GM20000 (cell line): ENCODE measurements around the gene JAML.

Experiments used
- DNase-seq: peaks from one replicate; pipeline ENCODE4 v3.0.0; 2012; ENCODE audit warnings: low spot score
- TF ChIP-seq, protein P1 (sequence below): IDR thresholded peaks from 2 replicates; pipeline ENCODE4 v1.5.1; 2012; ENCODE audit warnings: mild to moderate bottlenecking, control low read depth; ENCODE audit errors: extremely low read depth, missing control alignments

The JAML gene

DNA sequence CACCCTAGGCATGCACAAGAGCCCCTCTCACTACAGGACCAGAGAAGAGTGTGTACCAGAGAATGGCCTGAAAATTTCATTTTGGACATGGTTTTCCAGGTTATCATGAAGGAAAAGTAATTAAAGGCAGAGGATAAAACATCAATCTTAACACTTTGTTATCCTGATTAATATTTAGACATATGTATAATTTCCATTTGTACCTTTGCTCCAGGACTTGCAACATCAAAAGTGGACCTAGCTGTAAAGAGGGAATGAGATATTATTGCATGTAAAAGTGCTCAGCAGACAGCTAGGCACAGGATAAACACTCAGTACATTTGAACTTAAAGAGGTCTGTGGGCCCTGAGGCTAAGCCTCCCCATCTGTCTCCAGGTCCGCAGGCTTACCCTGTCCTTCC, 70.2 kb downstream of the JAML start:
- no peak for DNase-seq
- TF ChIP-seq, protein P1, sequence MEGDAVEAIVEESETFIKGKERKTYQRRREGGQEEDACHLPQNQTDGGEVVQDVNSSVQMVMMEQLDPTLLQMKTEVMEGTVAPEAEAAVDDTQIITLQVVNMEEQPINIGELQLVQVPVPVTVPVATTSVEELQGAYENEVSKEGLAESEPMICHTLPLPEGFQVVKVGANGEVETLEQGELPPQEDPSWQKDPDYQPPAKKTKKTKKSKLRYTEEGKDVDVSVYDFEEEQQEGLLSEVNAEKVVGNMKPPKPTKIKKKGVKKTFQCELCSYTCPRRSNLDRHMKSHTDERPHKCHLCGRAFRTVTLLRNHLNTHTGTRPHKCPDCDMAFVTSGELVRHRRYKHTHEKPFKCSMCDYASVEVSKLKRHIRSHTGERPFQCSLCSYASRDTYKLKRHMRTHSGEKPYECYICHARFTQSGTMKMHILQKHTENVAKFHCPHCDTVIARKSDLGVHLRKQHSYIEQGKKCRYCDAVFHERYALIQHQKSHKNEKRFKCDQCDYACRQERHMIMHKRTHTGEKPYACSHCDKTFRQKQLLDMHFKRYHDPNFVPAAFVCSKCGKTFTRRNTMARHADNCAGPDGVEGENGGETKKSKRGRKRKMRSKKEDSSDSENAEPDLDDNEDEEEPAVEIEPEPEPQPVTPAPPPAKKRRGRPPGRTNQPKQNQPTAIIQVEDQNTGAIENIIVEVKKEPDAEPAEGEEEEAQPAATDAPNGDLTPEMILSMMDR, result no peak

DNA sequence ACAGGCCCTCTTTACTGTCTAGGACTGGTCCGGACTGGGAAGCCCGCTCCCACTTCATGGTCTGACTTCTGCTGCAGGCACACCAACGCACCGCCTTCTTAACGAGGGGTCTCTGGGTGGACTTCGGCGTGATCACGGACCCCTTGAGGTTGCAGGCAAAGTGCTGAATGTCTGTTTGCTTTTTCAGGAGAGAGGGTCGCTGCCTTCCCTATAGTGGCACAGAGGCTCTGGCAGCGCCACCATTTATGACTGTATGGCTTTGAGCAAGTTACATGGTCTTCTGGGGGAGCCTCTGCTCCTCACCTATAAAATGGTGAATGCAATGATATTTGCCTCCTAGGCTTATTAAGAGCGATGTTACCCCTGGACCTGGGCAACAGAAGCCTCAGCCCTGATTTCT, 70.8 kb downstream of the JAML start:
- DNase-seq, result no peak
- TF ChIP-seq, protein P1, result no peak

GRCh38 chr11:118153516-118153915, 71.3 kb downstream of the JAML start:
- no peak for DNase-seq
- TF ChIP-seq, protein P1, result no peak

- peak; percentile 53 for DNase-seq
- TF ChIP-seq, protein P1, result no peak
These were observed 72.0 kb downstream of the JAML start, which contains the start of gene SCN4B for GRCh38 chr11:118152552-118153471. TSS of gene SCN4B (minus strand) at chr11:118152823. CDS start at chr11:118152673, 150 bp downstream.

GRCh38 chr11:118152020-118152551, 72.7 kb downstream of the JAML start:
- DNase-seq, result no peak
- TF ChIP-seq, protein P1, result no peak

GRCh38 chr11:118151431-118151830, 73.4 kb downstream of the JAML start:
- DNase-seq, result no peak
- TF ChIP-seq, protein P1, result no peak

GRCh38 chr11:118149493-118149892, 75.3 kb downstream of the JAML start:
- DNase-seq, result no peak
- TF ChIP-seq, protein P1, result no peak
